ENCODE results near the gene TTC39B.

GRCh38 chr9:15213249-15213648, 93.8 kb downstream of the TTC39B start:
- TF ChIP-seq CTCF (IDR thresholded peaks at IDR 0.05; ENCODE audit: insufficient read depth, low read depth, low read length): no peak
- TF ChIP-seq EZH2 (IDR thresholded peaks at IDR 0.05; ENCODE audit: insufficient read depth, low read length): no peak
